NCI-H1436 (cell line): ENCODE measurements around the gene NFAT5.
"Not testable (repeated sequence)": the region's sequence is repeated elsewhere in the genome, so short reads cannot be mapped to it uniquely, and the experiment has no call there.

Experiments used
- DNase-seq: peaks from one replicate; lab custom pipeline; 2025; lab: John Stamatoyannopoulos, UW

NFAT5 gene

GRCh38 chr16:69707920-69708683 is 142.3 kb downstream of the NFAT5 start:
- DNase-seq = no peak

GRCh38 chr16:69709456-69710084 is 143.8 kb downstream of the NFAT5 start:
- peak; percentile 65 for DNase-seq

GRCh38 chr16:69711115-69711740 is 145.5 kb downstream of the NFAT5 start:
- no peak for DNase-seq

- DNase-seq = no peak
These were observed 146.5 kb downstream of the NFAT5 start for GRCh38 chr16:69712277-69712676.

- DNase-seq = no peak
These were observed 147.3 kb downstream of the NFAT5 start for GRCh38 chr16:69712914-69713581.

- DNase-seq = no peak
These were observed 151.3 kb downstream of the NFAT5 start for GRCh38 chr16:69717066-69717465.

- DNase-seq = no peak
These were observed 152.5 kb downstream of the NFAT5 start for GRCh38 chr16:69718111-69718764.

- no peak for DNase-seq
These were observed 155.2 kb downstream of the NFAT5 start for GRCh38 chr16:69720822-69721430.

GRCh38 chr16:69721441-69721957 is 155.7 kb downstream of the NFAT5 start:
- DNase-seq = no peak

GRCh38 chr16:69724414-69724873 is 158.7 kb downstream of the NFAT5 start:
- no peak for DNase-seq

GRCh38 chr16:69724981-69725479 is 159.3 kb downstream of the NFAT5 start:
- no peak for DNase-seq

- no peak for DNase-seq
These were observed 159.9 kb downstream of the NFAT5 start for GRCh38 chr16:69725480-69726312.

- peak; percentile 92 for DNase-seq
These were observed 160.7 kb downstream of the NFAT5 start, which contains the start of gene NQO1 for GRCh38 chr16:69726313-69727060. Gene NQO1 (minus strand): TSS chr16:69726560. CDS start chr16:69726439, 121 bp downstream.

GRCh38 chr16:69727916-69728270 is 162.1 kb downstream of the NFAT5 start:
- DNase-seq = no peak

- not testable (repeated sequence) for DNase-seq
These were observed 163.3 kb downstream of the NFAT5 start for GRCh38 chr16:69729030-69729429.

- DNase-seq = not testable (repeated sequence)
These were observed 165.5 kb downstream of the NFAT5 start for GRCh38 chr16:69731280-69731679.

- no peak for DNase-seq
These were observed 166.3 kb downstream of the NFAT5 start for GRCh38 chr16:69732101-69732500.

GRCh38 chr16:69741519-69741918 is 175.8 kb downstream of the NFAT5 start:
- DNase-seq = no peak
